NB4 (cell line): ENCODE measurements around the gene PRSS38.

ENCODE experiments used
- DNase-seq: peaks from one replicate; pipeline ENCODE4 v3.0.0; 2010; ENCODE audit warnings: low read depth
- H3K4me3 ChIP-seq: one replicate; pipeline ENCODE4 v1.5.1; 2011; ENCODE audit warnings: mild to moderate bottlenecking, low read depth, low read length, moderate library complexity
- MYC ChIP-seq: IDR thresholded peaks from 2 replicates; pipeline ENCODE4 v1.6.1; 2011; ENCODE audit warnings: low read depth, low read length
- POLR2A ChIP-seq: IDR thresholded peaks from 2 replicates; pipeline ENCODE4 v1.6.1; 2011; ENCODE audit warnings: mild to moderate bottlenecking; ENCODE audit not compliant: insufficient read length; ENCODE audit errors: extremely low read depth
- TF ChIP-seq, protein P1 (sequence below): IDR thresholded peaks from one replicate; pipeline ENCODE4 v1.5.1; 2012; ENCODE audit warnings: low read depth, low read length
- TF ChIP-seq, protein P2 (sequence below): IDR thresholded peaks from 2 replicates; pipeline ENCODE4 v1.6.1; 2011; ENCODE audit warnings: low read depth, low read length

Gene PRSS38

DNA sequence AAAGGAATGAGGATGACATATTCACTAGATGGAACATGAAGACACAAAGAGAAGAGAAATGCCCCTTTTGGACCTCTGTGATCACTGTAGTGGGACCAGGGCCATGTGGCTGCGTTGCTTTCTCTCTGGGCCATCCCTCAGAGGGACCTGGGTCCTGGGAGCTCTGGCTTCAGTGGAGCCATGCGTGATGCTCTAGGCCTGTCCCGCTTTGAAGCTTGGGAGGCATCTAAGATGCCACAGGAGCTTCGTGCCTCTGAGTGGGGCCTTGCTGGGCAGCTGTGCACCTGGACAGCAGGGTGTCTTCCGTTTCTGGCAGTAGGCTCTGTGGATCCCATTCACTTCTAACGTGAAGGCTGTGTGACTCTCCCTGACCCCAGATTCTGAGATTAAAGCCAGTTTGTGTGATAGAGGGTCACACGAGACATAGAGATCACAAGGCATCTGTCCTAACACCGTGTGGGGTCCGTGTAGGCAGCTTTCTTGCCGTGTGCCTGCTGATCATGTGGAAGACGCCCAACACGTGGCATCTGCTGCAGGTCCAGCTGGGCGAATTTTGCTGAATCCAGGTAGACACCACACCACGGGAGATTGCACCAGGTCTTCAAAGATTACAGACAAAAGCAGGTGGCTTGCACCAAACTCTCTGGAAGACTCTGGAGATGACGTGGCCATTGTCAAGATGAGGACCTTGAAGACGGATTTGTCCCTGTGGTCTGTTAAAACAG lies 17.2 kb upstream of the PRSS38 start:
- no peak overlapping the region for H3K4me3 ChIP-seq
- TF ChIP-seq, protein P1, sequence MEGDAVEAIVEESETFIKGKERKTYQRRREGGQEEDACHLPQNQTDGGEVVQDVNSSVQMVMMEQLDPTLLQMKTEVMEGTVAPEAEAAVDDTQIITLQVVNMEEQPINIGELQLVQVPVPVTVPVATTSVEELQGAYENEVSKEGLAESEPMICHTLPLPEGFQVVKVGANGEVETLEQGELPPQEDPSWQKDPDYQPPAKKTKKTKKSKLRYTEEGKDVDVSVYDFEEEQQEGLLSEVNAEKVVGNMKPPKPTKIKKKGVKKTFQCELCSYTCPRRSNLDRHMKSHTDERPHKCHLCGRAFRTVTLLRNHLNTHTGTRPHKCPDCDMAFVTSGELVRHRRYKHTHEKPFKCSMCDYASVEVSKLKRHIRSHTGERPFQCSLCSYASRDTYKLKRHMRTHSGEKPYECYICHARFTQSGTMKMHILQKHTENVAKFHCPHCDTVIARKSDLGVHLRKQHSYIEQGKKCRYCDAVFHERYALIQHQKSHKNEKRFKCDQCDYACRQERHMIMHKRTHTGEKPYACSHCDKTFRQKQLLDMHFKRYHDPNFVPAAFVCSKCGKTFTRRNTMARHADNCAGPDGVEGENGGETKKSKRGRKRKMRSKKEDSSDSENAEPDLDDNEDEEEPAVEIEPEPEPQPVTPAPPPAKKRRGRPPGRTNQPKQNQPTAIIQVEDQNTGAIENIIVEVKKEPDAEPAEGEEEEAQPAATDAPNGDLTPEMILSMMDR = no peak
- no peak for TF ChIP-seq POLR2A
- TF ChIP-seq, protein P2, sequence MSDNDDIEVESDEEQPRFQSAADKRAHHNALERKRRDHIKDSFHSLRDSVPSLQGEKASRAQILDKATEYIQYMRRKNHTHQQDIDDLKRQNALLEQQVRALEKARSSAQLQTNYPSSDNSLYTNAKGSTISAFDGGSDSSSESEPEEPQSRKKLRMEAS = no peak
- no peak for TF ChIP-seq MYC
- no peak for DNase-seq

DNA sequence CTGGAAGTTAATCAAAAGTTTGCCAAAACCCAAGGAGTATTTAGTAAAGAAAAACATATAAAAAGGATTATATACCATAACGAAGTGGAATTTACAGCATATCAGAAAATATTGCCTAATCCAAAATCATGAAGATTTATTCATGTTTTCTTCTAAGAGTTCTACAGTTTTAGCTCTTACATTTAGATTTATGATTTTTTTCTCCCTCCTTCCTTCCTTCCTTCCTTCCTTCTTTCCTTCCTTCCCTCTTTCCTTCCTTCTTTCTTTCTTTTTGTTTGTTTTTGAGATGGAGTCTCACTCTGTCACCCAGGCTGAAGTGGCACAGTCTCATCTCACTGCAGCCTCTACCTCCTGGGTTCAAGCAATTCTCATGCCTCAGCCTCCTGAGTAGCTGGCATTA lies 15.7 kb upstream of the PRSS38 start:
- TF ChIP-seq MYC (no peak), POLR2A (no peak)
- TF ChIP-seq, protein P2 = no peak
- TF ChIP-seq, protein P1 = no peak
- DNase-seq = no peak
- H3K4me3 ChIP-seq = no peak overlapping the region

DNA sequence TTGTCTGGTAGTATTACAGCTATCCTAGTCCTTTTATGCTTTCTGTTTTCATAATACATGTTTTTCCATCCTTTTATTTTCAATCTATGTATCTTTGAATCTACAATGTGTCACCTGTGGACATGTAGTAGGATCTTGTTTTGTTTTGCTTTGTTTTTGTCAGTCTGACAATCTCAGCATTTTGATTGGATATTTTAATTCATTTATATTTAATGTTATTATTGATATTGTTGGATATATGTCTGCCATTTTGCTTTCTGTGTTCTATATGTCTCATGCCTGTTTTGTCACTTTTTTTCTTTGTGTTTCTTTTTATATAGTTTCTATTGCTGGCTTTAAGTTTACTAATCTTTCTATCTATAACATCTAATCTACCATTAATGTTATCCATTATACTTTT lies 11.5 kb upstream of the PRSS38 start:
- DNase-seq = no peak
- H3K4me3 ChIP-seq = no peak overlapping the region
- no peak for TF ChIP-seq MYC
- TF ChIP-seq, protein P1 = no peak
- TF ChIP-seq, protein P2 = no peak
- no peak for TF ChIP-seq POLR2A

DNA sequence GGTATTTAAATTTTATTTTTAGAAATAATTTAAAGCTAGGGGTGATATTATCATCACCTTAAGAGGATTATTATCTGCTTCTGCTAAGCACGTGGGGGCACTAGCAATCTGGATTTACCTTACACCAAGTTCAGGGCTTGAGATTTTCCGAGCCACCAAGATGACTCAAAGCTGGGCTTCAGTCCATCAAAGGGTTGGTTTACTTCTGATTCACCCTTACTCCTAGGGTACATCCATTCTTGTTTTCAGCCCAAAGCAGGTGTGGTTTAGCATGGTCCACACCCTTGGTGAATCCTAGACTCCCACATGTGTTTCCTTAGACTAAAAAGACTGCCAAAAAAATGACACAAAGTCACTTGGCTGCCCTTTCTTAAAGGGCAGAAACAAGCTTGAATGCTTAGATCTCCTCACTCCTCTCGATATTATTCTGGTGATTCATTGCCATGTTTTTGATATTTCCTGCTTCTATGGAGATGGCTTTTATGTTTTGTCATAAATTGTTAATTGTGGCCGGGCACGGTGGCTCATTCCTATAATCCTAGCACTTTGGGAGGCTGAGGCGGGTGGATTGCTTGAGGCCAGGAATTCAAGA lies 9.8 kb upstream of the PRSS38 start:
- DNase-seq = no peak
- H3K4me3 ChIP-seq = no peak overlapping the region

DNA sequence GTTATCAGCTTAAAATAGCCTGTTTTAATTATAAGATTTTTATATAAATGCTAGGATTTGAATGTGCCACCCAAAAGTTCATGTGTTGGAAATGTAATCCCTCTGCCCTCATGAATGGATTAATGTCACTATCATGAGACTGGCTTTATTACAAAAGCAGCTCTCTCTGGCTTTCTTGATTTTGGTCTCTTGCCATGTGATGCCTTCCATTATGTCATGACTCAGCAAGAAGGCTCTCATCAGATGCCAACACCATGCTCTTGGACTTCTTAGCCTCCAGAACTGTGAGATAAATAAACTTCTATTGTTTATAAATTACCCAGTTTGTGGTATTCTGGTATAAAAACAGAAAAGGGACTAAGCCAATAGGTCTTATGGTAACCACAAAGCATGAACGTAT lies 6.9 kb upstream of the PRSS38 start:
- no peak overlapping the region for H3K4me3 ChIP-seq
- TF ChIP-seq POLR2A = no peak
- TF ChIP-seq, protein P2 = no peak
- DNase-seq = no peak

More for the DNA sequence above, 9.8 kb upstream of the PRSS38 start:
- TF ChIP-seq, protein P1 = no peak
- no peak for TF ChIP-seq POLR2A
- TF ChIP-seq, protein P2 = no peak
- TF ChIP-seq MYC = no peak

DNA sequence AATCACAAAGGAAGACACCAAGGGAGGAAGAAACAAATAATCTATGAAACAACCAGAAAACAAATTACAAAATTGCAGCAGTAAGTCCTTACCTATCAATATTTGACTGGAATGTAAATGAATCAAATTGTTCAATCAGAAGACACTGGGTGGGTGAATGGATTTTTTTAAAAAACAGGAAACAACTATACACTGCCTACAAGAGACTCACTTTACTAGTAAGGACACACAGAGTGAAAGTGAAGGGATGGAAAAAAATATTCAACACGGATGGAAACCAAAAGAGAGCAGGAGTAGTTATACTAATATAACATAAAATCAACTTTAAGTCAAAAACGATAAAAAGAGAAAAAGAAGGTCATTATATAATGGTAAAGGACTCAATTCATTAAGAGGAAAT lies 6.4 kb upstream of the PRSS38 start:
- DNase-seq = no peak
- H3K4me3 ChIP-seq = no peak overlapping the region
- TF ChIP-seq, protein P2 = no peak
- TF ChIP-seq MYC (no peak), POLR2A (no peak)
- TF ChIP-seq, protein P1 = no peak
